ENCODE measurements around the gene MRPL2. TPM values are rescaled to one million over a fixed set of nuclear protein-coding genes. Genes with fewer than 3 reads are reported as not detected.

Gene MRPL2
- polyA plus RNA-seq (17.2 and 22.5 TPM in 2 replicates), polyA minus RNA-seq (6.5 and 12.2 TPM in 2 replicates)

GRCh38 chr6:43059168-43060033 lies at the start of gene MRPL2, which contains the start of gene KLC4:
TSS of gene MRPL2 (minus strand) at chr6:43059434. CDS start at chr6:43059381, 53 bp downstream.
TSS of gene KLC4 (plus strand) at chr6:43059631. CDS start at chr6:43061336, 1,705 bp downstream.
- H4K20me1 ChIP-seq (ENCODE audit: insufficient read depth) = no peaks in the 10 kb centered on the region
- TF ChIP-seq CTCF (IDR thresholded peaks at IDR 0.05; ENCODE audit: poor library complexity, severe bottlenecking) = no peak
- TF ChIP-seq POLR2AphosphoS5 (IDR thresholded peaks at IDR 0.05) = peak; percentile 95
- peak; percentile 37 for TF ChIP-seq EP300 (conservative IDR thresholded peaks at IDR 0.05; ENCODE audit: poor library complexity, severe bottlenecking)
- peak; percentile 14 for TF ChIP-seq SMC3 (conservative IDR thresholded peaks at IDR 0.05; ENCODE audit: poor library complexity)
- peak; percentile 17 for TF ChIP-seq RAD21 (conservative IDR thresholded peaks at IDR 0.05)
- TF ChIP-seq TAF1 (IDR thresholded peaks at IDR 0.05; ENCODE audit: low read depth) = peak; percentile 62
- TF ChIP-seq MXI1 (conservative IDR thresholded peaks at IDR 0.05; ENCODE audit: poor library complexity, severe bottlenecking) = peak; percentile 93
- TF ChIP-seq REST (IDR thresholded peaks at IDR 0.05; ENCODE audit: borderline replicate concordance) = peak; percentile 66
- no peak for TF ChIP-seq EZH2 (IDR thresholded peaks at IDR 0.05; ENCODE audit: borderline replicate concordance, insufficient read depth, low read length, poor library complexity, severe bottlenecking)
- H3K27ac ChIP-seq (ENCODE audit: low read length) = peak within 1 kb of the TSS; percentile 78
- no peaks in the 10 kb centered on the region for H3K9me2 ChIP-seq (ENCODE audit: insufficient read depth, low read length)
- H3K9me3 ChIP-seq (ENCODE audit: low read length) = no peaks in the 10 kb centered on the region
- peak within 1 kb of the TSS; percentile 89 for H3K4me2 ChIP-seq (ENCODE audit: low read length)
- no peaks in the 10 kb centered on the region for H3F3A ChIP-seq (ENCODE audit: insufficient read depth, low read length, poor library complexity, severe bottlenecking)
- no peaks in the 10 kb centered on the region for H3K36me3 ChIP-seq (ENCODE audit: insufficient read depth, low read length)
- H3K4me3 ChIP-seq (ENCODE audit: low read length) = peak within 1 kb of the TSS; percentile 84
- H3K9ac ChIP-seq (ENCODE audit: low read length) = peak within 1 kb of the TSS; percentile 86
- peaks cover 11% of the 10 kb centered on the region for H3K79me2 ChIP-seq (replicated peaks; ENCODE audit: insufficient read depth, low read length)
- no peaks in the 10 kb centered on the region for H3K27me3 ChIP-seq (ENCODE audit: insufficient read depth, low read depth, low read length)
- peak within 1 kb of the TSS; percentile 97 for H2AFZ ChIP-seq (ENCODE audit: low read depth, low read length)

GRCh38 chr6:43107344-43108062 lies 48.3 kb upstream of the MRPL2 start:
- Histone ChIP-seq H3K4me2 (ENCODE audit: low read length) (no peak overlapping the region), H2AFZ (ENCODE audit: low read depth, low read length) (no peak overlapping the region), H3K27ac (ENCODE audit: low read length) (no peak overlapping the region), H3K4me3 (ENCODE audit: low read length) (no peak overlapping the region), H3K9ac (ENCODE audit: low read length) (no peak overlapping the region), H3K27me3 (ENCODE audit: insufficient read depth, low read depth, low read length) (no peaks in the 10 kb centered on the region), H3K9me3 (ENCODE audit: low read length) (no peaks in the 10 kb centered on the region), H3K36me3 (ENCODE audit: insufficient read depth, low read length) (no peaks in the 10 kb centered on the region), H3K9me2 (ENCODE audit: insufficient read depth, low read length) (no peaks in the 10 kb centered on the region), H3K79me2 (replicated peaks; ENCODE audit: insufficient read depth, low read length) (no peaks in the 10 kb centered on the region), H3F3A (ENCODE audit: insufficient read depth, low read length, poor library complexity, severe bottlenecking) (no peaks in the 10 kb centered on the region), H4K20me1 (ENCODE audit: insufficient read depth) (no peaks in the 10 kb centered on the region)
- TF ChIP-seq RAD21 (conservative IDR thresholded peaks at IDR 0.05) = no peak
- TF ChIP-seq EZH2 (IDR thresholded peaks at IDR 0.05; ENCODE audit: borderline replicate concordance, insufficient read depth, low read length, poor library complexity, severe bottlenecking) = no peak
- no peak for TF ChIP-seq EP300 (conservative IDR thresholded peaks at IDR 0.05; ENCODE audit: poor library complexity, severe bottlenecking)
- TF ChIP-seq CTCF (IDR thresholded peaks at IDR 0.05; ENCODE audit: poor library complexity, severe bottlenecking) = no peak
- TF ChIP-seq REST (IDR thresholded peaks at IDR 0.05; ENCODE audit: borderline replicate concordance) = no peak
